GM12865 (cell line): Measurements from ENCODE around the gene FBXW7.
A peak's percentile ranks its signal among the peaks of the same experiment; 100 is the strongest.

Source experiments
- DNase-seq: peaks from one replicate; pipeline ENCODE4 v3.0.0; 2010; ENCODE audit warnings: low read depth
- H3K4me3 ChIP-seq: 2 replicates; pipeline ENCODE4 v1.5.1; 2011; ENCODE audit warnings: mild to moderate bottlenecking, low read depth, low read length, control low read depth
- TF ChIP-seq, protein P1 (sequence below): IDR thresholded peaks from 2 replicates; pipeline ENCODE4 v1.5.1; 2011; ENCODE audit warnings: low read length, control low read depth, low read depth, inconsistent platforms; ENCODE audit not compliant: insufficient read depth; ENCODE audit errors: missing control alignments

Gene FBXW7

DNA sequence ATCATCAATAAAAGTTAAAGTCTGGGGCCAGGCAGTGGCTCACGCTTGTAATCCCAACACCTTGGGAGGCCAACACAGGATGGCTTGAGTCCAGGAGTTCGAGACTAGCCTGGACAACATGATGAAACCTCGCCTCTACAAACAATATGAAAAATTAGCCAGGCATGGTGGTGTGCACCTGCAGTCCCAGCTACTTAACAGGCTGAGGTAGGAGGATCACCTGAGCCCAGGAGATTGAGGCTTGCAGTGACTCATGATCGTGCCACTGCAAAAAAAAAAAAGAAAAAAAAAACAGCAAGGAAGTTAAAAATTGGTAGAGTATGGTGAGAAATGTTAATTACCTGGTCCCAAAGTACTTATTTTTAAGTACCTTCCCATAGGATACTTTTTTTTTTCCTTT is 27.5 kb downstream of the FBXW7 start:
- TF ChIP-seq, protein P1, sequence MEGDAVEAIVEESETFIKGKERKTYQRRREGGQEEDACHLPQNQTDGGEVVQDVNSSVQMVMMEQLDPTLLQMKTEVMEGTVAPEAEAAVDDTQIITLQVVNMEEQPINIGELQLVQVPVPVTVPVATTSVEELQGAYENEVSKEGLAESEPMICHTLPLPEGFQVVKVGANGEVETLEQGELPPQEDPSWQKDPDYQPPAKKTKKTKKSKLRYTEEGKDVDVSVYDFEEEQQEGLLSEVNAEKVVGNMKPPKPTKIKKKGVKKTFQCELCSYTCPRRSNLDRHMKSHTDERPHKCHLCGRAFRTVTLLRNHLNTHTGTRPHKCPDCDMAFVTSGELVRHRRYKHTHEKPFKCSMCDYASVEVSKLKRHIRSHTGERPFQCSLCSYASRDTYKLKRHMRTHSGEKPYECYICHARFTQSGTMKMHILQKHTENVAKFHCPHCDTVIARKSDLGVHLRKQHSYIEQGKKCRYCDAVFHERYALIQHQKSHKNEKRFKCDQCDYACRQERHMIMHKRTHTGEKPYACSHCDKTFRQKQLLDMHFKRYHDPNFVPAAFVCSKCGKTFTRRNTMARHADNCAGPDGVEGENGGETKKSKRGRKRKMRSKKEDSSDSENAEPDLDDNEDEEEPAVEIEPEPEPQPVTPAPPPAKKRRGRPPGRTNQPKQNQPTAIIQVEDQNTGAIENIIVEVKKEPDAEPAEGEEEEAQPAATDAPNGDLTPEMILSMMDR, result no peak
- no peak overlapping the region for H3K4me3 ChIP-seq
- no peak for DNase-seq

DNA sequence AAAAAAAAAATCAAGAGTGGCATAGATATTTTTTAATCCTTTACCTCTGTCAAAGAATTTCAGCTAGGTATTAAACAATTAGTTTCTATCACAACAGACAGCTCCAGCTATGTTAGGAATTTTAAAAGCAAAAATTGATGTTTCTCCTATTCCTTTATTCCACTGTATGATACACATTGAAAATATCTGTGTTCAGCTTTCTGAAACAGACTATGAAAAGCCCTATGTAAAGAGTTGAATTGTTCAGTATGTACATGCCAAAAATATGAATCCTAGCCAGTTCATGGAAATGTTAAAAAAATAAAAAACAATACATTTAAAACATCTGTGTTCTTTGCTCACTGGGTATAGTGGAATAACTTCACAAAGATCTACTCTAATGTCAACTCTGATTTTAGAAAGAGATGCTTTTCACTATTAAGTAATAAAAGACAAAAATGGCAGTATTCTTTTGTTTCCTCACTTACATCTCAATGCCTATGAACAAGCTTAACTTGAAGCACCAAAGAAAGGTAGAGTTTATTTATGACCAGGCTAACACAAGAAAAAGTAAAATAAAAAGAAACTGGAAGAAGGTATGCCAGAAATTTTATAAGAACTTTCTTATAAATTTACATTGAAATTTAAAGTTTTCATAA is 32.1 kb downstream of the FBXW7 start:
- TF ChIP-seq, protein P1, result no peak
- H3K4me3 ChIP-seq, result no peak overlapping the region
- no peak for DNase-seq

DNA sequence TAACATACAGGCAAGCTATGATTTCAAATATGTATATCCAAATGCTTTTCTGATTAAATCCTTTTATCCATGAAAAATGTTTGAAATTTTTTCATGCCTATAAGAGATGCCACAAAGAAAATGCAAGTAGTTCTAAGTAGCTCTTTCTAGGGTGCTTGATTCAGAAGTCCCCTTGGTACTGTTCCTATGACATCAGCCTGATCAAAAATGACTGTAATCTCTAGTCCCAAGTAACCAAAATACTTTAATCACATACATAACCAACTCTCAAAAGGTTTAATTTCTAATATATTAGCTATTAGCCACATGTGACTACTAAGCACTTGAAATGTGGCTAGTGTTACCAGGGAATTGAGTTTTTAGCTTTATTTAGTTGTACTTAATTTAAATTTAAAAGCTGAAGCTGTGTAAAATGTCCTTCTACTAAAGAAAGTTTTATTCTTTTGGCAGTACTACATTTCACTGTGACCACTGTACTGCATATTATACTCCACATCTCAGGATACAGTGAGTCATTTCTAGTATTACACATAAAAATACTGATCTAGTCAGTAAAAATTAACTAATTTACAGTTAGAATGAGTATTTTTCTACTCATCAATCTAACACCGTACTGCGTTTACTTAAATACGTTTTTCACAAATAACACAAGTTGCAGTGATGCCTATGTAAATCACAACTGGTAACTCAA is 33.9 kb downstream of the FBXW7 start:
- peak; percentile 44 for DNase-seq
- no peak overlapping the region for H3K4me3 ChIP-seq
- TF ChIP-seq, protein P1, result no peak

DNA sequence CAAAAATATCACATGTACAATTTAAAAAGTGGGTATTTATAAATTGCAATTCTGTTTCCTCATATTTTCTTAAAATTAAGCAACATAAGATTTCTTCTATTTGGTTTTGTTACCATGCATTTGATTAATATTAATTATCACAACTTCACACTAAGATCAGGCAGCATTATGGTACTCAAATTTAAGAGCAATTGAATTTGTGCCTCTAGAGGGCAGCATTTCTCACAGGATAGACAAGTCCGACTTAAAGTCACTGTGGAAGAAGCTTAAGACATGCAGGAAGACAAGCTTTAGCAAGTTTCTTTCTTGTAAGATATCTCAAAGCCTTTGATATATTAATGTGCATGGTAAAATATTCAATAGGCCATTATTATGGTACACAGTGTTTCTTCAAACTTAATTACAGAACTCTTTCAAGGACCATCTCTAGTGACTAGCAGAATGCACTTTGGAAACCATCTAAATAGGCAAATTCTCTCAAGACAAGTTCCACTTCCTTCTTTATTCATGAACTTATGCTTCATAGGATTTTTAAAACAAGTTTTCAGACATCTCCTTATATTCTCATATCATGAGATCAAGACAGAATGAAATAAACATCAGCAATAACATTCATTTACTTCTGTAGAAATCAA is 35.0 kb downstream of the FBXW7 start:
- peak; percentile 94 for DNase-seq
- TF ChIP-seq, protein P1, result peak; percentile 66
- H3K4me3 ChIP-seq, result peak overlapping the region; percentile 13; the same call in 1 of the 2 replicates

DNA sequence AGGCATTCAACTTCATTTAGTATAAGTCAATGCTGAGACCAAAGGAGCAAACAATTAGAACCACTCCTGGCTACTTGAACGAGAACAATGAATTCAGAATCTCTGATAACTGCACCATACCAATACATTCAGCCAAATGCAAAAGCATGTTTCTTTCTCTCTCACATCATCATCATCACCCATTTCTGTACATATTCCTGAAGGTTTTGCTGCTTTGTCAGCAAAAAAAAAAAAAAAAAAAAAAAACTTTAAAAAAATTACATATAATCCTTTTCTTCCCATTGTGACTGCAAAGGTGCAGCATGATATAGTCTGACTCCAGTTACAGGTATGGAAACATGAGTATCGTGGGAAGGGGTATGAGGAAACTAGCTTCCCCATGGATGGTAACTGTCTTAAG is 35.6 kb downstream of the FBXW7 start:
- no peak for DNase-seq
- TF ChIP-seq, protein P1, result no peak
- no peak overlapping the region for H3K4me3 ChIP-seq

DNA sequence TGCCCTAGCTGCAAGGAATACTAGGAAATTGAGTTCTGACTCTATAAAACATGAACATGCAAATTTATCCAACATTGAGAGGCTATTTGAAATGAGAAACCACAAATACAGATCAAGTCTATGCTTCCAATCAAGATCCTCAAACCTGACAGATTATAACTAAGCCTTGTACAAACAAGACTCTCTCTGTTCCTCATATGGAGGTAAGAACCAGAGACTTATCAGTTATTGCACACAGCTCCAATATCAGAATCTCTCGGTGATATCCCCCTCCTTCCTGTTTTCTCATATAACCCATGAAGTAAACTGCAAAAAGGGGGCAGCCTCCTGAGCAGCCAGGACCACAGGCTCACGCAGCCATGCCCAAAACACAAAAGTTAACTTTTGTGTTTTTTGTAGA is 36.5 kb downstream of the FBXW7 start:
- TF ChIP-seq, protein P1, result no peak
- no peak for DNase-seq
- H3K4me3 ChIP-seq, result no peak overlapping the region
